GM21619 (cell line): ENCODE measurements around the gene NPFF.

Source experiments
- ATAC-seq: cut with Tn5 transposase; IDR thresholded peaks from one replicate; pipeline ENCODE4 v1.9.1; 2021; ENCODE audit not compliant: unreplicated experiment

The NPFF gene

GRCh38 chr12:53514628-53515290 lies 7.5 kb upstream of the NPFF start:
- no peak for ATAC-seq

- no peak for ATAC-seq
These were observed 6.6 kb upstream of the NPFF start for GRCh38 chr12:53513712-53514410.

GRCh38 chr12:53510181-53510812 lies 3.0 kb upstream of the NPFF start:
- ATAC-seq = no peak

GRCh38 chr12:53508534-53509170 lies 1.4 kb upstream of the NPFF start:
- peak; percentile 92 for ATAC-seq

GRCh38 chr12:53507603-53507885 lies 260 bp upstream of the NPFF start:
- no peak for ATAC-seq

- no peak for ATAC-seq
These were observed 866 bp downstream of the NPFF start for GRCh38 chr12:53506450-53506785.

GRCh38 chr12:53505555-53506449 lies 1.5 kb downstream of the NPFF start:
- ATAC-seq = no peak

- no peak for ATAC-seq
These were observed 2.2 kb downstream of the NPFF start for GRCh38 chr12:53505086-53505485.

- no peak for ATAC-seq
These were observed 3.0 kb downstream of the NPFF start for GRCh38 chr12:53504004-53504920.

- ATAC-seq = no peak
These were observed 4.1 kb downstream of the NPFF start for GRCh38 chr12:53502983-53503728.

GRCh38 chr12:53502331-53502730 lies 5.0 kb downstream of the NPFF start:
- no peak for ATAC-seq

- no peak for ATAC-seq
These were observed 5.6 kb downstream of the NPFF start for GRCh38 chr12:53501615-53502181.

GRCh38 chr12:53500776-53501614 lies 6.3 kb downstream of the NPFF start, which contains the start of gene TARBP2:
TARBP2 (plus strand) TSS chr12:53501283; CDS start chr12:53501409, 126 bp downstream.
- peak; percentile 75 for ATAC-seq

- no peak for ATAC-seq
These were observed 7.0 kb downstream of the NPFF start for GRCh38 chr12:53500142-53500775.

GRCh38 chr12:53499266-53500141 lies 7.8 kb downstream of the NPFF start, which contains the start of gene MAP3K12:
MAP3K12 (minus strand) TSS chr12:53499458; CDS start chr12:53487391, 12,067 bp downstream.
- ATAC-seq = no peak

- ATAC-seq = no peak
These were observed 9.1 kb downstream of the NPFF start for GRCh38 chr12:53498235-53498630.
